Hematopoietic multipotent progenitor cell treated with erythropoietin and hydrocortisone succinate and interleukin-3 and kit ligand, for 4 days (in vitro differentiated cells): ENCODE measurements around the gene GSG1L.

Source experiments
- DNase-seq: peaks from one replicate; pipeline ENCODE4 v3.0.0-alpha.2; 2015

GSG1L gene

DNA sequence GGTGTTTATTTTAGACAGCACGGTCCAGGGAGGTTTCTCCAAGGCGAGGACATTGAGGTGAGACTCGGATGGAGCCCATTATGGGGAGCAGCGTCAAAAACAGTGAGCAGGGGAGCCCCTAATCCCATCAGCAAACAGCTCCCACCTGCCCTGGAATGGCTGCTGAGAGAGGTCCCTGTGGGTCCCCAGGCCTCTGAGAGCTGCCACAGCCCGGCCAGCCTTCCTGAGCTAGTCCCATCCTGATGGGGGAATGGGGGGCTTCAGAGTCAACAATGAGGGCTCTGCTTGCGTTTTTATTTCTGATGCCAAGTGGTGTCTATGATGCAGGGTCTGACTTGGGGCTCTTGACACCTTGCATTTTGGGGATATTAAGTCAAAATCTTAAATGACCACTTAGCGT is 128.4 kb downstream of the GSG1L start:
- no peak for DNase-seq

DNA sequence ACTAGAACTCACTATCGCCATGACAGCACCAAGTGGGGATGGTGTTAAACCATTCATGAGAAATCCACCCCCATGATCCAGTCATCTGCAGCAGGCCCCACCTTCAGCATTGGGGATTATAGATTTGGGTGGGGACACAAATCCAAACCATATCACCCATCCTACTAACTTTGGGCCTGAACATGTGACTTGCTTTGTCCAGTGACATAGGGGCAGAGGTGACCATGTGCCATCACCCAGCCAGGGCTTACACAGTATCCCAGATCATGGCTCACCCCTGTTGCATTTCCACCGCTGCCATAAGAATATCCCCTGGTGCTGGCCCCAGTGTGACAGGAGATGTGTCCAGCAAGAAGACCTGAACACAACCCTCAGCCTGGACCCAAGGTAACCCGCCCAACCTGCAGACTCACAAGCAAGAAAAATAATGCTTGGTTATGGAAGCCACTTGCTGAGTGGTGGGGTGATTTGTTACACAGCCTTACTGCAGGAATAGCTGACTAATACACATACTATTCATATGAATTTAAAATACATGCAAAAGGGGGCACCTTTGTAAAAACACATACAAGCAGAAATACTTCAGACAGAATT is 130.9 kb downstream of the GSG1L start:
- no peak for DNase-seq

- DNase-seq, result peak; percentile 1
These were observed 133.7 kb downstream of the GSG1L start for GRCh38 chr16:27929818-27930217.

GRCh38 chr16:27928542-27928941 is 135.0 kb downstream of the GSG1L start:
- DNase-seq, result no peak

DNA sequence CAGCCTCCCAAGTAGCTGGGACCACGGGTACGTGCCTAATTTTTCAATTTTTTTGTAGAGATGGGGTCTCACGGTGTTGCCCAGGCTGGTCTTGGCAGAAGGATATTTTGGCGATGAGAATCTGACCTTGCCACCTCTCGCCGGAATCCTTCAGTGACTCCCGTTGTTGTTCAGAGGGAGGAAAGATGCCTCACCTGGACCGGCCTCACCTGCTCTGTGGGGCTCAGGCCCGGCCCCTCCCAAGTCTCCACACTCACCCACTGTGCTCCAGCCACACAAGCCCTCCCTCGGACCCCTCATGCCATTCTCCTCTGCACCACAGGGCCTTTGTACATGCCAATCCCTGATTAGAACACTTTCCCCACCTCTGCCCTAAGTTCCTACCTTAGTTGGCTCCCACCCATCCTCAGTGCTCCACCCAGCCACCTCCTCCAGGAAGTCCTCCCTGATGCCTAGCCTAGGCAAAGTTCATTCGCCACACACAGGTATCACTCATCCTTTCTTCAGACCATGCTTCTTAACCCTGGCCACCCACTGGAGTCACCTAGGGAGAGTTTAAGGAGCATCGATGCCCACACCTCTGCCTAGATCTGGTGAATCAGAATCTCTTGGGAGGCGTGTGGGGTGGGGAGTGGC is 136.1 kb downstream of the GSG1L start:
- DNase-seq, result no peak

DNA sequence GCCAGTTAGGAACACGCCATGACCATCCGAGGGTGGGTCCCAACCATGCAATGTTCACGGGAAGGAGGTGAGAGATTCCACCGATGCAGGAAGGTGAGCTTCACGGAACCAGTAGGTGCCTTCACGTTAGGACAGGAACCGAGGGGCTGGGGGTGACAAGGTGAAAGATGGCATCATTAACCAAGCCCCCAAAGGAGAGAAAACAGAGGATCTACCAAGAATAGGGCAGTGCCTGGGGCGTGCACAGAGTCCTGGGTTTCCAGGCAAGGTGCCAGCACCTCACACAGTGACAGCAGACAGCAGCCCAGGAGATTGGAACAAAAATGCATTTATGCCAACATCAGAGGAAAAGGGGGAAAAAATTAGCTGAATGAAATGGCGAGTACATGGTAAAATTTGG is 137.9 kb downstream of the GSG1L start:
- DNase-seq, result no peak

DNA sequence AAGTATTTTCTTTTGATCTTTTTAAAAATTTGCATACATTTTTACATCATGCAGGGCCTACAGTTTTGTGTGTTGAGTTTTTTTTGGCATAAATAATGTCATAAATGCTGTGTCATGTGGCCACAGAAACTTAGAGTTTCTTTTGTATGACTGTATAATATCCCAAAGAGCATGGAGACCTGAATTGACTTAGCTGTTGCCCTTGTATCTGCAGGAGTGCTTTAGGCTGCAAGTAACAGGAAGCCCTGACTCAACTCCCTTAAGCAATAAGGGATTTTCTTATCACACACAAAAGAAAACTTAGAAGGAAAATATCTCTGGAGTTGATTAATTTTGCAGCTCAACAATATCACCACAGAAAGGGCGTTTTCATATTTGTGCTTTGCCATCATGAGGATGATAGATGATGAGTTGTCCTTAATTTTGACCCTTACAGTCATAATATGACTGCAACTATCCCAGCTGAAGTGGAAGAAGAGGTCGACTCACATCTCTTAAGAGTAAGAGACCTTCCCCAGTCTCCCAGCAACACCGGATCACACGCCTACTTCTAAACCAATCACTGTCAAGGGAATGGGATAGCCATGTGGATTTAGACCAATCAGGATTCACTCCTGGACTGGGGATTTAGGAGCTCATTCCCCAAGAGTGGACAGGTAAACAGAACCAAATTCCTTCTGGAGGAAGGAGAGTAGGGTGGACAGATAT is 138.9 kb downstream of the GSG1L start:
- DNase-seq, result no peak

- DNase-seq, result no peak
These were observed 139.8 kb downstream of the GSG1L start for GRCh38 chr16:27923751-27924150.

DNA sequence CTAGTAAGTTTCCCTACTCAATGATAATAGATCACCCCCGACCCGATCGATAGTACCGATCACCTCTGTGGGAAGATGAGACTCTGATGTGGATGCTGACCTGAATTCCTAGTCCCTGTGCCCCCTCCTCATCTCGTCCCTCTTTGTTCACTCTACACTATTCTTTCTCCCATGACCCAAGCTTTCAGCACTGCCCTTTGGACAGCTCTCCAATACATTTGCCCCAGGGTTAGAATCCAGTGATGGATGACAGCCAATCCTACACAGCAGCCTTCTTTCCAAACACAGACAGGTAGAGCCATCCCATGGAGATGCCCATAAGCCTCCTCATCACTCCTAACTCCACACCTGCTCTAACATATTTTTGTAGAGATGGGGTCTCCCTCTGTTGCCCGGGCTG is 141.1 kb downstream of the GSG1L start:
- DNase-seq, result peak; percentile 4

- no peak for DNase-seq
These were observed 142.4 kb downstream of the GSG1L start for GRCh38 chr16:27921134-27921533.

DNA sequence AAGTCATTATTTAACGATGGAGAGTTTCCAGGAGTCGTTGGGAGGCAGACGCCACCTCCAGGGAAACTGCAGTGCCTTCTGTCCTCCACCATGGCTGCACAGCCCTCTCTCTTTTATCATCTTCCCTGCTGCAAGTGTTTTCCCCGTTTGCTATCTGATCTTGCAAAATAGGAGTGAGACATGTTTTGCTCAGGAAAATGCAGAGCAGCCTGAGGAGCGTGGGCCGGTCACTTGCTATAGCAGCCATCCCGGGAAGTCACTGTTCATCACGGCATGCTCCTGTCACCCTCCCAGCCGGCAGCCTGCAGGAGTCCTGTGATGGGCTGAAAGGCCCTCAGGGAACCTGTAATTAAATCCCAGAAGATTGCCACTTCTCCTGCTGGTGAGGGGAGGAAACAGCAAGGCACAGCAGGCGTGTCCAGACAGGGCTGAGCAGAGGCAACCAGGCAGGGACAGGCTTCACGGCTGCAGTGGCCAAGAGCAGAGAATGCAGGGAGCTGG is 143.1 kb downstream of the GSG1L start:
- DNase-seq, result peak; percentile 10

DNA sequence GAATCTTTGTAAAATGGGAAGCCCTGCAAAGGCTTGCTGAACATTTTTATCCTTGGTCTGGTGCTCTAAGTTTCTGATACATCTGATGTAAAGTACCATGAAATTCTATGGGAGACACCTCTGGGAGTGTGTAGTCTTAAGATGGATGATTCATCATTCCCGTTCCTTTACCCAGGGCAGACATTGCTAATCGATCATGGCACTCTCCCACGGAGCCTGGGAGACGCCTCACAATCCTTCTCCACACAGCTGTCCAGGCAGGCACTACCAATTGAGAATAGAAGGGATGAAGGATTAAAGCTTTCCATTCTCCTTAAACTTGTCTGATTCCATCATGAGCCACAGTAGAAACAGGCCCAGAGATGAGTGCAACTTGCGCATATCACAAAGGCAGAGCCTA is 144.8 kb downstream of the GSG1L start:
- DNase-seq, result no peak

- no peak for DNase-seq
These were observed 145.6 kb downstream of the GSG1L start for GRCh38 chr16:27917949-27918348.

- DNase-seq, result no peak
These were observed 152.0 kb downstream of the GSG1L start for GRCh38 chr16:27911486-27911885.

DNA sequence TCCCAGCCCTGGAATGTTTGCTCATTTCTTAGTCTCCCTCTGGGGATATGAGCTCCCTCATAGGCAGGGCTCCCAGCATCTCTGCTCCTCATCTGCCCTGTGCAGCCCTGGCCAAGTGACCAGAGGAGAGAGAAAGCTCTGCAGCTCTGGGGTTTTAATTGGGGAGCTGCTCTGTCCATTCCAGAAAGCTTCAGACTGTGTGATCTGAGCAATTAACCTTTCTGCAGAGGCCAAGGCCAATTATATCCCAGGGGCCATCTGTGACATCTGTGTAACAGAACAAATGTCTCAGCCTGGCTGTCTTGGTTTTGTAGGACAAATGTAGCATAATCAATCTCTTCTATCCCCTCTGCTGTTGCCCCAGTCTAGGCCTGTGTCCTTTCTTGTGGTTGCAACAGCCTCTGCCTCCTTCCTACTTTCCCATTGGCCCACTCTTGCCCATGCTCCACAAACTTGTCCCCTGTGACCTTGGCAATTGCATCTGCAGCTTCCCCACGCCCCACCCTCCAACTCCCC is 156.0 kb downstream of the GSG1L start:
- DNase-seq, result no peak

DNA sequence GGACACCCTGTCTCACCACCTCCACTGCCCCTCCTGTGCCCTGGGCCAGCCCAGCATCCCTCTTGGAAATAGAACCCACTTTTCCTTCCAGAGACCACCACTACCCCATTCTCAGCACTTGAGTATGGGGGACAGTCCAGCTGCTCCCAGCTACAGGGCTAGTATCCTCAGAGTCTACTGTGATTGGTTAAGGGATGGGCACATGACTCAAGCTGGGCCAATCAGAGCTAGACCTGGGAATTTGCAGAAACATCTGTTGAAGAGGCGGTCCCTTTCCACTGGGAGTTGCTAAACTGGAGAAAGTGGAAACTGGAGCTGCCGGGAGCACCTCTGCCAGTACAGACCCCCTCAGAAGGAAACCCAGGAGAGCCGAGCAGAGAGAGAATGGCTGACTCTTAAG is 156.6 kb downstream of the GSG1L start:
- no peak for DNase-seq

- DNase-seq, result no peak
These were observed 160.4 kb downstream of the GSG1L start for GRCh38 chr16:27903046-27903655.

- DNase-seq, result no peak
These were observed 161.0 kb downstream of the GSG1L start for GRCh38 chr16:27902551-27902950.

- no peak for DNase-seq
These were observed 161.6 kb downstream of the GSG1L start for GRCh38 chr16:27901956-27902355.

DNA sequence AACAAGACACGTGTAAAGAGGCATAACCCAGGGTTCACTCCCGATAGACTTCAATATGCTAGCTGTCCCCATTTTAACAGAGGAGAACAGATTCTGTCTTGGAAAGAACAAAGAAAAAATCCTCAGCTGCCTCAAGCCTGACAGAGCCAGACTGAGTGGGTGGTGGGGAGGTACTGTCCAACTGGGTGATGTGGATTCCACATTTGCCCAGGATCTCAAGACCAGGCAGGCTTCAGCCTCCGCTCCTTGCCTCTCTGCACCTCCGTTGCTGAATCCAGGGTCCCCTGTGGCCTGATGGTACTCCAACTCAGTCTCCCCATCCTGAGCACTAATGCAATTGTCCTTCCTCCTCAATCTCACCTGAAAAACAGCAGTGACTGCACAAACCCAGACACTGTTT is 163.8 kb downstream of the GSG1L start:
- no peak for DNase-seq

GRCh38 chr16:27894386-27894785 is 169.1 kb downstream of the GSG1L start:
- no peak for DNase-seq

DNA sequence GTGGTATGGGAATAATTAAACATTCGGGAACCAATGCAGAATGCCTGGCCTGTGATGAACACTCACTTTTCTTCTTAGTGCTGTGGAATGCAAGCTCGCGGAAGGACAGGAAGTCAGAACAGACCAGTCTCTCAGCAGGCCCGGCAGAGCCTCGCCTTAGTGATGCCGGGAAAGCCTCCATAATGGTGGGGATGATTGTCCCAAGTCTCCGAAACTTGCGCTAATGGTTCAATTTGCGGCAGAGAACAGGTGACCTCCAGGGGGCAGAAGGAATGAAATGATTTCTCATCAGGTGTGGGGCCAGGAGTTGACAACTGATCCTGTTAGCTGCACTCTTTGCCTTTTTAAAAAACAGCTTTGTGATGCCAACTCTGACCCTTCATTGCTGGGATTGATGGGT is 170.6 kb downstream of the GSG1L start:
- no peak for DNase-seq

GRCh38 chr16:27890866-27891265 is 172.6 kb downstream of the GSG1L start:
- DNase-seq, result no peak

DNA sequence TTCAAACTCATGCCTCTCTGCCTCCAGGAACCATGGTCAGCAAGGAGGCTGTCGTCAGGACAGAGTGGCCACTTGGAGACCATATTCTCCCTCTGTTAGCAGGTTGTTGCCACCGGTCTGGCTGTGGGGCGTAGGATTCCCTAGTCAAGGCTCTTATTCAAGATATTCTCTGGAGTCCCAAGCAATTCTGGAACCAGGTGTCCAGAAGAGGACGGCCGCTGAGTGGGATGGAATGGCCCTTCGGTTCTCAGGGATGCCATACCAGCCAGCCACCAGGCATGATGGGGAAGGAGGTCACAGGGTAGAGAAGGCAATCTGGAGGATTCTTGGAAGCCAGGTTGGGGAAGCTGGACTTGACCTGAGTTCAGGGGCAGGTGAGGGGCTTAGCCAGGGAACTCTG is 173.5 kb downstream of the GSG1L start:
- DNase-seq, result no peak
